G401 (cell line): Measurements from ENCODE around the gene LRRFIP2. TPM values are rescaled to one million over a fixed set of nuclear protein-coding genes. Genes with fewer than 3 reads are reported as not detected.
"Not testable (repeated sequence)": the region's sequence is repeated elsewhere in the genome, so short reads cannot be mapped to it uniquely, and the experiment has no call there.

Experiments
- DNase-seq: peaks from one replicate; pipeline ENCODE4 v3.0.0-alpha.2; 2015; ENCODE audit warnings: low spot score
- in situ Hi-C: cut with HindIII; loops from 2 replicates; pipeline ENCODE4 v1.10.0; 2016; ENCODE audit warnings: low sequenced_read_pairs, mixed read lengths
- total RNA-seq: library from RNA; depleted of rRNA; stranded (reverse); fragments of >200 nt; shearing (Covaris generic); gene quantifications from 2 replicates; pipeline ENCODE4 v1.2.3, GENCODE V29; 2014; rRNA removed

LRRFIP2 gene, protein sequence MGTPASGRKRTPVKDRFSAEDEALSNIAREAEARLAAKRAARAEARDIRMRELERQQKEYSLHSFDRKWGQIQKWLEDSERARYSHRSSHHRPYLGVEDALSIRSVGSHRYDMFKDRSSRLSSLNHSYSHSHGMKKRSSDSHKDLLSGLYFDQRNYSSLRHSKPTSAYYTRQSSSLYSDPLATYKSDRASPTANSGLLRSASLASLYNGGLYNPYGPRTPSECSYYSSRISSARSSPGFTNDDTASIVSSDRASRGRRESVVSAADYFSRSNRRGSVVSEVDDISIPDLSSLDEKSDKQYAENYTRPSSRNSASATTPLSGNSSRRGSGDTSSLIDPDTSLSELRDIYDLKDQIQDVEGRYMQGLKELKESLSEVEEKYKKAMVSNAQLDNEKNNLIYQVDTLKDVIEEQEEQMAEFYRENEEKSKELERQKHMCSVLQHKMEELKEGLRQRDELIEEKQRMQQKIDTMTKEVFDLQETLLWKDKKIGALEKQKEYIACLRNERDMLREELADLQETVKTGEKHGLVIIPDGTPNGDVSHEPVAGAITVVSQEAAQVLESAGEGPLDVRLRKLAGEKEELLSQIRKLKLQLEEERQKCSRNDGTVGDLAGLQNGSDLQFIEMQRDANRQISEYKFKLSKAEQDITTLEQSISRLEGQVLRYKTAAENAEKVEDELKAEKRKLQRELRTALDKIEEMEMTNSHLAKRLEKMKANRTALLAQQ
- 63.3 and 90.5 TPM in 2 replicates for total RNA-seq

- DNase-seq = no peak
- in situ Hi-C loops = no loop called here
These were observed at the start of gene LRRFIP2 for GRCh38 chr3:37174532-37175126. Gene LRRFIP2 (minus strand): TSS chr3:37174582. CDS start chr3:37148983, 25,599 bp downstream.

GRCh38 chr3:37223576-37223975, 49.2 kb upstream of the LRRFIP2 start:
- DNase-seq = no peak
- in situ Hi-C loops = no loop called here

DNA sequence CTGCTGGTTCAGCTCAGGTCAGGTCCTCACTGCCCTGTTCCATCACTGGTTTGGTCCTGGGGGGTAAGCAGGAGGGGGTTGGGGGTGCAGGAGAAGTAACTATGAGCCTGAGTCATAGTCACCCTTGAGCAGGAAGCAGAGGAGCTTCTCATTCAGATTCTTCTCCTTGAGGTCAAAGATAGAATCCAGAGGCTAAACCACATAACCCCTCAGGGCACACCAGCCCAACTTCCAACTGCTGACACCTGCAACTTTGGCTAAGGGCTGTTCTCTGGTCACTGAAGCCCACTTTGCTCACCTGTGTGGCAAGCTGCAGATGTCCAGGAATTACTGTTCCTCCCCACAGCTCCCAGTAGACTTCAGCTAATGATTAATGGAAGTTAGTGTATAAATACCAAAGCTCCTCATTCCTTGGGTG, 48.8 kb upstream of the LRRFIP2 start:
- no peak for DNase-seq
- in situ Hi-C loops = no loop called here

- DNase-seq, in situ Hi-C loops: not testable (repeated sequence)
These were observed 48.2 kb upstream of the LRRFIP2 start for GRCh38 chr3:37222542-37222941.

- no peak for DNase-seq
- in situ Hi-C loops = no loop called here
These were observed 47.0 kb upstream of the LRRFIP2 start for GRCh38 chr3:37221407-37221806.

GRCh38 chr3:37219266-37219665, 44.9 kb upstream of the LRRFIP2 start:
- DNase-seq = no peak
- in situ Hi-C loops = no loop called here

GRCh38 chr3:37218206-37218605, 43.8 kb upstream of the LRRFIP2 start:
- no peak for DNase-seq
- in situ Hi-C loops = no loop called here

DNA sequence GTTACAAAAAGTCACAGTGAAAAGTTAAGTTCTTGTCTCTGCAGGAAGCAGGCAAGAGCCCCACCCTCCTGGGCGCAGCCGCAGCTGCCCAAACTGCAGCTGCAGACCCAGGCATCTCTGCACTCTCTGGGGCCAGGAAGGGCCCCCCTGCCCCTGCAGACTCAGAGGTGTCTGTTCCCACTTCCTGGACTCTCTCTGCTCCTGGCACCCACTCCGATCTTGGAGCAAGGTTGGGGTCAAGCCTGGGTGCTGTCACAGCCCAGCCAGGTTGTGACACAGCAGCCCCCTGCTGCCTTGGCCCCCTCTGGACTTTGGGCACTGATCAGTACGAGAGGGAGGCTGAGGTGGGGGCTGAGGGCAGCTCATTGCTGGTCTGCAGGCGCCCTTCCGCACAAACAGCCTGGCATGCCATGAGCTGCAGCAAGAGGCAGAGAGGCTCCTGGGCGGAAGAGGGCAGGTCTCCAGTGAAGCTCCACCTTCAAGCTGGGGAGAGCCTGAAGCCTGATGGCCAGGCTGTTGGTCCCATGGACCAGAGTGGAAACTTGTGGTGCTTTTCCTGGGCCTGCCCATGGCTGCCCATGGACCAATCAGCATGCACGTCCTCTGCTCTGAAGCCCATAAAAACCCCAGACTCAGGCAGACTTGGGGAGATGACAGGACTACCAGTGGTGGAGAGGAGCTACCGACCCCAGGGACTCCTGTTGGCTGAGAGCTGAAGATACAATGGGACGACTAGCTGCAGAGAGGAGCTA, 42.9 kb upstream of the LRRFIP2 start:
- no peak for DNase-seq
- in situ Hi-C loops = no loop called here

- DNase-seq = no peak
- in situ Hi-C loops = no loop called here
These were observed 42.3 kb upstream of the LRRFIP2 start for GRCh38 chr3:37216597-37217097.

- in situ Hi-C loops = no loop called here
- DNase-seq = no peak
These were observed 39.7 kb upstream of the LRRFIP2 start for GRCh38 chr3:37214076-37214475.

DNA sequence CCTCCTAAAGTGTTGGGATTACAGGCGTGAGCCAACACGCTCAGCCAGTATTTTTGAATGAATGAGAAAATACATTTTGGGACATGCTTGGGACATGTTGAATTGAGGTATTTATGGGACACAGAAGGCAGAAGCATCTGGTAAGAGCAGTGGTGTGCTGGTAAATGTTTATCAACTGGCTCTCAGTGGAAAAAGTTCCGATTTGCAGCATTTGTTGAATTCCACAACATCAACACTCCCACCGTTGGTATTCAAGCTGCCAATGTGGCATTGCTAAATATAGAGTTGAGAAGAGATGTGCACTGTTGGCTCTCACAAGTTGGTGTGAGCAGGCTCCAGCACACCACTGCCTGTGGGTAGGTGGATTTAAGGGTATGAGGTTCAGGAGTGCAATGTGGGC, 35.8 kb upstream of the LRRFIP2 start:
- in situ Hi-C loops = no loop called here
- DNase-seq = no peak

DNA sequence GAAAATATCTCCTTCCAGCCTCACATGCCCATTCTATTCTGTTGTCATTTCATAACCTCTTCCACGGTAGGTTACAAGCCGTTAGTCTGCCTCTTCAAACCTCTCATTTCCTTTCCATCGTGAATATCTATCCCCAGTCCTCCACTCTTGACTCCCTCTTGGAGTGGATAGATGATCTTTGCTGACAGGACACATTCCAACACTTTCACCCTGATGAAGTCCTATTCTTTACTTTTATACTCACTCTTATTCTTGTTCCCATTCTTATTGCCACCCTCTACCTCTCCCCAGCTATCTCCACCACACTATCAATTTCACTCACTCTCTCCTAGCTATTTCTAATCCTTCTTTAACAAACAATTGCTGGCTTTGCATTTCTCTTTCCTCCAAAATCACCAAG, 34.2 kb upstream of the LRRFIP2 start:
- DNase-seq, in situ Hi-C loops: not testable (repeated sequence)

- in situ Hi-C loops, DNase-seq: not testable (repeated sequence)
These were observed 33.6 kb upstream of the LRRFIP2 start for GRCh38 chr3:37208008-37208407.

DNA sequence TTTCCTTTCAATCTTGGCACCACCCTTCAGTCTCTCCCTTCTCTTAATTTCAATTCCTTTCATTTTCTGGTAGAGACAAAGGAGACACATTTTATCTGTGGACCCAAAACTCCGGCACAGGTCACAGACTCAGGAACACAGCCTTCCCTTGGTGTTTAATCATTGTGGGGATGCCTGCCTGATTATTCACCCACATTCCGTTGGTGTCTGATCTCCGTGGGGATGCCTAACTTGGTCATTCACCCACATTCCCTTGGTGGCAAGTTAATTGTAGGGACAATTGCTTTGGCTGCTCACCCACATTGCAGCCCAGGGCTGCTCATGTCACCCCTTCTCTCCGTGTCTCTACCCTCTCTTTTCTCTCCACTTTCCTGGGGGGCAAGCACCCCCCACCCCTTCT, 31.7 kb upstream of the LRRFIP2 start:
- in situ Hi-C loops, DNase-seq: not testable (repeated sequence)

DNA sequence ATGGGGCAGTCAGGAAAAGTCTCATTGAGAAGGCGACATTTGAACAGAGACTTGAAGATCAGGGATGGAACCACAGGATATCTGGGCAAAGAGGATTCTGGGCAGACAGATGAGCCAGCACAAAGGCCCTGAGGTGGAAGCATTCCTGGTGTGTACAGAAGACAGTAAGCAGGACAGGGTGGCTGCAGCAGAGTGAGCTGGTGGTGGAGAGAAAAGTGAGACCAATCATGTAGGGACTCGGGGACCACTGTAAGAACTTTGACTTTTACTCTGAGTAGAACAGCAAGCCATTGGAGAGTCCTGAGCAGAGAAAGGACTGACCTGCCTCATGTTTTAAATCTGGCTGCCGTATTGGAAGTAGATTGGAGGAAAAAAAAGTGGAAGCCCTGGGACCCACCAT, 29.9 kb upstream of the LRRFIP2 start:
- DNase-seq = no peak
- in situ Hi-C loops = no loop called here

DNA sequence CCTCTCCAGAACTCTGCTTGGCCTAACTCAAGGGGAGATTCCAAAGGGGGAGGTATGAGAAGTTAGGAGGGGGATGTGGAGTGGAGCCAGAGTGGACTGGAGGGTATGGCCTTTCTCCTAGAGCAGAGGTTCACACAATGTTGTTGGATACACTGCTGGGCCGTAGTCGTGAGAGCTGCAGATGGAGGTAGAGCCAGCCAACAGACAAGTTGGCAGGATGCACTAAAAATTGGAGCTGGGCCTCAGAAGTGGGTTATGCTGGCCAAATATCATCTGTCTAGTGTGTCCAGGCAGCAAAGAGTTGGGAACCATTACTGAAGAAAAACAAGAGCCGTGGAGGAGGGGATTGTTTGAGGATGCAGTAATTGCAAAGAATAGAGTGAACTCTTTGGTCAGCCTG, 27.7 kb upstream of the LRRFIP2 start:
- peak; percentile 78 for DNase-seq
- in situ Hi-C loops = no loop called here

GRCh38 chr3:37200141-37200540, 25.8 kb upstream of the LRRFIP2 start:
- peak; percentile 37 for DNase-seq
- in situ Hi-C loops = no loop called here

DNA sequence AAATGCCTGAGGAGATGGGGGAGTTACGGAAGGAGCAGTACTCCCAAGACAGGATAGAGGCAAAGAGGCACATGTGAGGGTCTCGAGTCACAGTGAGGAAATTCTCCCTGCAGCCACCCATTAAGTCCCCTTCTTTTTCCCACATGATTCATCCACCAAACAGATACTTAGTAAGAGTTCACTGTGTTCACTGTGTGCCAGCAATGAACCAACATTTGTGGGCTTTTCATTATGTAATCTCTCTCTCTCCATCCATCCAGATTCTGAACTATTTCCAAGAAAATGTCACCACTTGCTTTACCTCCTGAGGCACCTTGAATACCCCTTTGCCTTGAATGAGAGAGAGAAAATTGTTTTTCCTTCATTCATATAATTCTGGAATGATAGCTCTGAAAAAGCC, 24.6 kb upstream of the LRRFIP2 start:
- DNase-seq = peak; percentile 37
- in situ Hi-C loops = no loop called here

- in situ Hi-C loops = no loop called here
- DNase-seq = peak; percentile 32
These were observed 24.2 kb upstream of the LRRFIP2 start for GRCh38 chr3:37198547-37198946.
